Liver (tissue), 9 donors: ENCODE results near the gene GPX4. TPM values are rescaled to one million over a fixed set of nuclear protein-coding genes. Genes with fewer than 3 reads are reported as not detected.

Experiments
- DNase-seq: peaks from one replicate; pipeline ENCODE4 v3.0.0-alpha.2; 2017; ENCODE audit warnings: low spot score
- H3K27ac ChIP-seq, 2 donors: one replicate each; pipeline ENCODE4 v1.7.0; 2013; ENCODE audit warnings: inconsistent platforms in 2 of 2, low read length in 2 of 2, control low read depth in 1 of 2, low read depth in 1 of 2, mild to moderate bottlenecking in 1 of 2
- H3K27me3 ChIP-seq, 4 donors: one replicate each; pipeline versions ENCODE4 v1.6.1 to v1.7.0; 2013; ENCODE audit warnings: low read length in 3 of 4, inconsistent platforms in 1 of 4, mild to moderate bottlenecking in 1 of 4, moderate library complexity in 1 of 4; ENCODE audit not compliant: control insufficient read depth in 4 of 4, insufficient read depth in 4 of 4
- H3K36me3 ChIP-seq, 4 donors: one replicate each; pipeline versions ENCODE4 v1.6.1 to v1.7.0; 2013; ENCODE audit warnings: low read length in 3 of 4, mild to moderate bottlenecking in 3 of 4, low read depth in 1 of 4, moderate library complexity in 1 of 4; ENCODE audit not compliant: control insufficient read depth in 4 of 4, insufficient read depth in 3 of 4
- H3K4me1 ChIP-seq, 4 donors: one replicate each; pipeline versions ENCODE4 v1.6.1 to v1.7.0; 2013; ENCODE audit warnings: low read length in 3 of 4, mild to moderate bottlenecking in 3 of 4, moderate library complexity in 1 of 4; ENCODE audit not compliant: control insufficient read depth in 4 of 4, insufficient read depth in 4 of 4
- H3K4me3 ChIP-seq, 3 donors: one replicate each; pipeline versions ENCODE4 v1.6.1 to v1.7.0; 2013; ENCODE audit warnings: low read length in 3 of 3, control low read depth in 1 of 3, low read depth in 1 of 3, mild to moderate bottlenecking in 1 of 3
- H3K9ac ChIP-seq, 2 donors: one replicate each; pipeline ENCODE4 v1.7.0; 2013; ENCODE audit warnings: low read length in 2 of 2, mild to moderate bottlenecking in 2 of 2, moderate library complexity in 2 of 2, control low read depth in 1 of 2, low read depth in 1 of 2
- H3K9me3 ChIP-seq, 4 donors: one replicate each; pipeline versions ENCODE4 v1.6.1 to v1.7.0; 2013; ENCODE audit warnings: low read length in 3 of 4; ENCODE audit not compliant: control insufficient read depth in 4 of 4
- CTCF ChIP-seq: fragments of 150-350 bp; IDR thresholded peaks from 2 replicates; pipeline ENCODE4 v1.5.1; 2017; ENCODE audit warnings: improper control_type of control experiment, low read depth, low read length; ENCODE audit not compliant: missing input control
- EGR1 ChIP-seq, 2 donors: IDR thresholded peaks; 2 replicates each; pipeline ENCODE4 v1.6.1; 2016 to 2018; ENCODE audit warnings: antibody characterized with exemption in 2 of 2, low read depth in 2 of 2
- FOXA1 ChIP-seq: IDR thresholded peaks from 2 replicates; pipeline ENCODE4 v1.6.1; 2016; ENCODE audit warnings: antibody characterized with exemption
- FOXA2 ChIP-seq: IDR thresholded peaks from 2 replicates; pipeline ENCODE4 v1.6.1; 2016; ENCODE audit warnings: antibody characterized with exemption
- GABPA ChIP-seq, 2 donors: IDR thresholded peaks in 1 of 2; conservative IDR thresholded peaks in 1 of 2; 2 replicates each; pipeline ENCODE4 v1.6.1; 2016; ENCODE audit warnings: antibody characterized with exemption in 2 of 2, mild to moderate bottlenecking in 1 of 2, moderate library complexity in 1 of 2
- HNF4A ChIP-seq, 2 donors: conservative IDR thresholded peaks; 2 replicates each; pipeline ENCODE4 v1.6.1; 2016; ENCODE audit warnings: antibody characterized with exemption in 2 of 2, mild to moderate bottlenecking in 2 of 2
- HNF4G ChIP-seq: IDR thresholded peaks from 2 replicates; pipeline ENCODE4 v1.6.1; 2016; ENCODE audit warnings: antibody characterized with exemption
- JUND ChIP-seq, 2 donors: IDR thresholded peaks; 2 replicates each; pipeline ENCODE4 v1.6.1; 2016; ENCODE audit warnings: antibody characterized with exemption in 2 of 2
- MAX ChIP-seq: IDR thresholded peaks from 2 replicates; pipeline ENCODE4 v1.6.1; 2016; ENCODE audit warnings: antibody characterized with exemption
- NR2F2 ChIP-seq: IDR thresholded peaks from 2 replicates; pipeline ENCODE4 v1.6.1; 2016; ENCODE audit warnings: antibody characterized with exemption
- RAD21 ChIP-seq, 2 donors: IDR thresholded peaks; 2 replicates each; pipeline ENCODE4 v1.6.1; 2016; ENCODE audit warnings: antibody characterized with exemption in 2 of 2, mild to moderate bottlenecking in 2 of 2
- REST ChIP-seq: IDR thresholded peaks from 2 replicates; pipeline ENCODE4 v1.6.1; 2016; ENCODE audit warnings: antibody characterized with exemption, mild to moderate bottlenecking
- RXRA ChIP-seq, 2 donors: IDR thresholded peaks; 2 replicates each; pipeline ENCODE4 v1.6.1; 2017 to 2018; ENCODE audit warnings: antibody characterized with exemption in 2 of 2, mild to moderate bottlenecking in 1 of 2
- SP1 ChIP-seq: IDR thresholded peaks from 2 replicates; pipeline ENCODE4 v1.6.1; 2018; ENCODE audit warnings: antibody characterized with exemption, mild to moderate bottlenecking
- TAF1 ChIP-seq: conservative IDR thresholded peaks from 2 replicates; pipeline ENCODE4 v1.6.1; 2016; ENCODE audit warnings: antibody characterized with exemption, mild to moderate bottlenecking
- YY1 ChIP-seq: IDR thresholded peaks from 2 replicates; pipeline ENCODE4 v1.6.1; 2016; ENCODE audit warnings: antibody characterized with exemption, mild to moderate bottlenecking
- ZBTB33 ChIP-seq: IDR thresholded peaks from 2 replicates; pipeline ENCODE4 v1.6.1; 2016; ENCODE audit warnings: antibody characterized with exemption
- WGBS: extraction: QIAGEN DNeasy Blood & Tissue Kit; methylation state at CpG from one replicate; pipeline ENCODE4 v1.1.7; 2013; 5-methylcytosine and 5-hydroxymethylcytosine counted together
- polyA plus RNA-seq, 2 donors: library from polyadenylated mRNA; stranded (reverse) in 1 of 2; unstranded in 1 of 2; fragments of 200-250 nt in 1 of 2; fragments of >200 nt in 1 of 2; fragmentation: Nextera tagmentation in 1 of 2; extraction: Ambion mirVana in 1 of 2; gene quantifications; one replicate each; pipeline versions ENCODE4 v1.2.1 to v1.2.3, GENCODE V29; 2013 to 2015
- total RNA-seq, 2 donors: library from RNA; depleted of rRNA; stranded (reverse); fragments of >200 nt; gene quantifications; one replicate each; pipeline ENCODE4 v1.2.3, GENCODE V29; 2014
- donor health status: healthy.
- donor health status: healthy.
- donor health status: healthy.
- donor health status: healthy.
- donor health status: healthy.

GPX4 gene
- total and polyA plus RNA-seq, 4 donors: 122 to 558 (median 298) TPM

- Histone ChIP-seq H3K9me3 (no peaks in the 10 kb centered on the region), H3K27ac (peak overlapping the region in 1 of 2 donors; percentile 46), H3K4me3 (no peak overlapping the region), H3K27me3 (no peaks in the 10 kb centered on the region), H3K4me1 (no peaks in the 10 kb centered on the region), H3K9ac (no peak overlapping the region), H3K36me3 (peaks cover 7 to 56% (median 32%) of the 10 kb centered on the region in 4 donors)
- 93% methylated on average over 33 of the region's 33 CpGs for WGBS
- TF ChIP-seq REST (no peak), HNF4G (no peak), ZBTB33 (no peak), CTCF (no peak), SP1 (no peak), NR2F2 (no peak), JUND (IDR thresholded peaks at IDR 0.05) (no peak), RAD21 (IDR thresholded peaks at IDR 0.05) (no peak), HNF4A (conservative IDR thresholded peaks at IDR 0.05) (no peak), FOXA1 (no peak), TAF1 (no peak), EGR1 (IDR thresholded peaks at IDR 0.05; ENCODE audit: low read depth in 2 of 2) (no peak), FOXA2 (no peak), RXRA (IDR thresholded peaks at IDR 0.05) (no peak), MAX (no peak), GABPA (IDR thresholded peaks at IDR 0.05 in 1 of 2, conservative IDR thresholded peaks at IDR 0.05 in 1 of 2) (no peak), YY1 (no peak)
- DNase-seq: no peak
Observed at GRCh38 chr19:1125601-1126467, 22.0 kb downstream of the GPX4 start.
